GM18502 (cell line): Measurements from ENCODE around the gene GRN.
"Not testable (repeated sequence)": the region's sequence is repeated elsewhere in the genome, so short reads cannot be mapped to it uniquely, and the experiment has no call there.

Experiments
- ATAC-seq: cut with Tn5 transposase; IDR thresholded peaks from one replicate; pipeline ENCODE4 v1.9.1; 2021; ENCODE audit warnings: mild to moderate bottlenecking; ENCODE audit not compliant: unreplicated experiment, poor library complexity

Gene GRN

GRCh38 chr17:44359458-44360143, 14.5 kb downstream of the GRN start:
- ATAC-seq: no peak

GRCh38 chr17:44360144-44360533, 15.0 kb downstream of the GRN start:
- no peak for ATAC-seq

GRCh38 chr17:44360826-44361225, 15.7 kb downstream of the GRN start:
- no peak for ATAC-seq

- no peak for ATAC-seq
These were observed 16.5 kb downstream of the GRN start for GRCh38 chr17:44361292-44362260.

- ATAC-seq: no peak
These were observed 17.4 kb downstream of the GRN start for GRCh38 chr17:44362459-44362948.

- ATAC-seq: no peak
These were observed 18.0 kb downstream of the GRN start for GRCh38 chr17:44362949-44363612.

GRCh38 chr17:44363613-44364159, 18.6 kb downstream of the GRN start, which contains the start of gene FAM171A2:
TSS of gene FAM171A2 (minus strand) at chr17:44363853. CDS start at chr17:44363714, 139 bp downstream.
- ATAC-seq: no peak

GRCh38 chr17:44365051-44365450, 19.9 kb downstream of the GRN start:
- ATAC-seq: not testable (repeated sequence)

GRCh38 chr17:44367231-44367979, 22.3 kb downstream of the GRN start:
- ATAC-seq: no peak

- not testable (repeated sequence) for ATAC-seq
These were observed 23.5 kb downstream of the GRN start for GRCh38 chr17:44368391-44369243.

- ATAC-seq: not testable (repeated sequence)
These were observed 24.4 kb downstream of the GRN start for GRCh38 chr17:44369414-44370023.

- ATAC-seq: no peak
These were observed 26.9 kb downstream of the GRN start for GRCh38 chr17:44372036-44372435.

- no peak for ATAC-seq
These were observed 29.4 kb downstream of the GRN start for GRCh38 chr17:44374306-44375195.

GRCh38 chr17:44375196-44376017, 30.3 kb downstream of the GRN start:
- ATAC-seq: no peak

- ATAC-seq: no peak
These were observed 31.0 kb downstream of the GRN start for GRCh38 chr17:44376124-44376523.

GRCh38 chr17:44376779-44377178, 31.7 kb downstream of the GRN start:
- ATAC-seq: no peak
